Measurements from ENCODE around the gene PPFIBP1. TPM values are rescaled to one million over a fixed set of nuclear protein-coding genes. Genes with fewer than 3 reads are reported as not detected.

Gene PPFIBP1
- total and polyA plus RNA-seq, 9 donors = 61.3 to 216 (median 155) TPM

DNA sequence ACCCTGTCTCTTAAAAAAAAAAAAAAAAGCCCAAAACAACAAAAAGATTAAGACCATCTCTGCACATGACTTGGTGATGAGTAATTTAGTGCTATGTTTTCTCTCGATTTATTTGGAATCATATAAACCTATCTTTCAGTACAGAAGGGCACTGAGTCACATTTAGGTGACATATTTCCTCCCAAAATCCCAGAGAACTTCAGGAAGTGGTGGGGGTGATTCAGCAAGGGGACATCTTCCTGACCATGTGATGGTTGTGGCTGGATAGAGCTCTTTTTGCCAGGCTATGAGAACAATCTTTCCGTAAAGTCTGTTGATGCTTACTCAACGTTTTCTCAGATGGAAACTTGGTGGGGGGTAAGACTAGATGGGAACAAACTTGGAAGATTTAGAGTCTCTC, 50.0 kb downstream of the PPFIBP1 start:
- no peak for DNase-seq
- Histone ChIP-seq H3K36me3 (no peaks in the 10 kb centered on the region), H3K27me3 (no peaks in the 10 kb centered on the region), H3K9me3 (no peaks in the 10 kb centered on the region), H3K27ac (no peak overlapping the region), H3K4me1 (ENCODE audit: insufficient read depth) (peaks cover 3% of the 10 kb centered on the region), H3K4me3 (no peak overlapping the region)
- TF ChIP-seq POLR2A (IDR thresholded peaks at IDR 0.05) = no peak
- no peak for TF ChIP-seq EP300 (IDR thresholded peaks at IDR 0.05)
- TF ChIP-seq, protein P1, sequence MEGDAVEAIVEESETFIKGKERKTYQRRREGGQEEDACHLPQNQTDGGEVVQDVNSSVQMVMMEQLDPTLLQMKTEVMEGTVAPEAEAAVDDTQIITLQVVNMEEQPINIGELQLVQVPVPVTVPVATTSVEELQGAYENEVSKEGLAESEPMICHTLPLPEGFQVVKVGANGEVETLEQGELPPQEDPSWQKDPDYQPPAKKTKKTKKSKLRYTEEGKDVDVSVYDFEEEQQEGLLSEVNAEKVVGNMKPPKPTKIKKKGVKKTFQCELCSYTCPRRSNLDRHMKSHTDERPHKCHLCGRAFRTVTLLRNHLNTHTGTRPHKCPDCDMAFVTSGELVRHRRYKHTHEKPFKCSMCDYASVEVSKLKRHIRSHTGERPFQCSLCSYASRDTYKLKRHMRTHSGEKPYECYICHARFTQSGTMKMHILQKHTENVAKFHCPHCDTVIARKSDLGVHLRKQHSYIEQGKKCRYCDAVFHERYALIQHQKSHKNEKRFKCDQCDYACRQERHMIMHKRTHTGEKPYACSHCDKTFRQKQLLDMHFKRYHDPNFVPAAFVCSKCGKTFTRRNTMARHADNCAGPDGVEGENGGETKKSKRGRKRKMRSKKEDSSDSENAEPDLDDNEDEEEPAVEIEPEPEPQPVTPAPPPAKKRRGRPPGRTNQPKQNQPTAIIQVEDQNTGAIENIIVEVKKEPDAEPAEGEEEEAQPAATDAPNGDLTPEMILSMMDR (IDR thresholded peaks at IDR 0.05) = no peak
- 56 to 71% (median 64%) methylated on average over 3 of the region's 3 CpGs for WGBS, 3 donors
- intact Hi-C loops (cut with DNase I) = no loop called here

DNA sequence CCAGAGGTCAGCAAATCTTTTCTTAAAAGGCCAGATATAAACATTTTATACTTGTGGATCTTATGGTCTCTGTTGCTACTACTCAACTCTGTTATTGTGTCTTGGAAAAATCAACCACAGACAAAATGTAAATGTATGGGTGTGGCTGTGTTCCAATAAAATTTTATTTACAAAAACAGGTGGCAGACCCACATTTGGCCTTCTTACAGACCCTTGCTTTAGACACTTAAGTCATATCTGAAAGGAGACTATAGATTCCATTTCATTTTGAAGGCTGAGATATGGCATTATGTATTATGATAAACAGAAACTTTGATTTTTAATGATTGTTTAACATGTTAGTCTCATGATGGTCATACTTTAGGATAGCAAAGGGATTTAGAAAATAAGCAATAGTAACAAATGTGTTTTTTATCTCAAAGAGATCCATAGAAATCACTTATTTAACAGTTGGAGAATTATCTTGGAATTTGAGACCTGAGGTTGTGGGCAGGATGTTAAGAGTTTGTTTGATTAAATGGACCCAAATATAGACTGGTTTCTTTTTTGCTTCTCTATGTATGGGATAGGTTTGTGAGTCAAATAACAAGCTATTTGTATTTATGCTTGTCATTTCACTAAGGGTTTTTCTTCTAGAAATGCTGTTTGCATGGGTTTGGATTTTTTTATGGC, 51.2 kb downstream of the PPFIBP1 start:
- H3K4me1 ChIP-seq (ENCODE audit: insufficient read depth) = peaks cover 3% of the 10 kb centered on the region
- intact Hi-C loops (cut with DNase I) = loop anchor here in 1 of 4 donors (5.0 kb wide), 1 partner anchor 253 kb away; no protein-coding TSS in a partner anchor

DNA sequence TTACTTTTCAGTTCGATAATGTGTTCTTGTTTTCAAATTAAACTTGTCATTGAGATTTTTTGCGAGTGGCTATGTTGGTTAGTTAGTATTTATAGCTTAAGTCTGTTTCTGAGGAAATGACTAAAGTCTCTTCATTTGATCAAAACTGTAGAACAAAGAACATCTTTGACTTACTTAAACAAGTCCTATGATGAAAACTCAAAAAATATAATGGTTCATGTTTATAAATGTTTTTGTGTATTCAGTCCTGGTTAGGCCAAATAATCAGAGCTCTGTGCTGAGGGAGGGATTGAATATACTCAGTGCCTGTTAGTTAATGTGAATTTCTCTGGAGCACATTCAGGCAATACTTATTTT, 51.7 kb downstream of the PPFIBP1 start:
- TF ChIP-seq, protein P1 (IDR thresholded peaks at IDR 0.05) = no peak
- TF ChIP-seq EP300 (IDR thresholded peaks at IDR 0.05) (no peak), POLR2A (IDR thresholded peaks at IDR 0.05) (no peak)
- Histone ChIP-seq H3K27me3 (no peaks in the 10 kb centered on the region), H3K36me3 (no peaks in the 10 kb centered on the region), H3K4me3 (no peak overlapping the region), H3K9me3 (no peaks in the 10 kb centered on the region), H3K4me1 (ENCODE audit: insufficient read depth) (peaks cover 5% of the 10 kb centered on the region), H3K27ac (no peak overlapping the region)
- no peak for DNase-seq
- intact Hi-C loops (cut with DNase I) = loop anchor here in 1 of 4 donors (5.0 kb wide), 1 partner anchor 253 kb away; no protein-coding TSS in a partner anchor
- WGBS, 3 donors = 8 to 30% (median 8%) methylated on average over 2 of the region's 2 CpGs

More for the DNA sequence above, 51.2 kb downstream of the PPFIBP1 start:
- H3K9me3 ChIP-seq = no peaks in the 10 kb centered on the region
- no peak overlapping the region for H3K27ac ChIP-seq
- no peak overlapping the region for H3K4me3 ChIP-seq
- H3K36me3 ChIP-seq = no peaks in the 10 kb centered on the region
- H3K27me3 ChIP-seq = no peaks in the 10 kb centered on the region
- no peak for TF ChIP-seq EP300 (IDR thresholded peaks at IDR 0.05)
- TF ChIP-seq POLR2A (IDR thresholded peaks at IDR 0.05) = no peak
- TF ChIP-seq, protein P1 (IDR thresholded peaks at IDR 0.05) = no peak
- no peak for DNase-seq

DNA sequence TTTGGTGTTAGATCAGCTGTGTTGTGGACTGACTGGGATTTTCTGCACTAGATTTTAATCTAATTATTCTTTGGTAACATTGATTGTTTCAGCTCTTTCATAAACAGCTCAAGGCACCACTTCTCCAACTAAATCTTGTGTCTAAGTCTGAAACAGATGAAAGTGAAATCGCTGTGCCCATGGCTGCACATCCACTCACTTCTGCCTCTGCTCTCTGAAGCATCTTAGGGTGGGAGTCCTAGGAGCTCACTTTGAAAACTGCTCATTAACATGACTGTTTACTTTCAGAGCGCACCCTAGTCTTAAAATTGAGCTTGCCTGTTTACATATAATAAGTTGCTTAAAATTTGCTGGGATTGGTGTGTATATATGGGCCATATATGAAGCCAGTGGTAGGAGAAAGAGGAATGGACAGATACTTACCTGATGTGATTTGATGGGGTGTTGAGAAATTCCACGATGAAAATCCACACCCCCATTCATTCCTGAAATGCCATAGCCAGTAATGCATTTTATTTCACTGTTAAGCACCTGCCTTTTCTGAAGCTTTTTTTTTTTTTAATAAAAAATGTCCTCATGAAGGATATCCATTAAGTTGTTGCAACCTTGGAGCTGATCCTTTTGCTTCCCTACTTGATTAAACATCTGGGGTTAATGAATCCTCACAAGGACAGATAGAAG, 52.8 kb downstream of the PPFIBP1 start:
- Histone ChIP-seq H3K4me3 (no peak overlapping the region), H3K9me3 (no peaks in the 10 kb centered on the region), H3K27me3 (no peaks in the 10 kb centered on the region), H3K4me1 (ENCODE audit: insufficient read depth) (peaks cover 12% of the 10 kb centered on the region), H3K36me3 (no peaks in the 10 kb centered on the region), H3K27ac (no peak overlapping the region)
- TF ChIP-seq, protein P1 (IDR thresholded peaks at IDR 0.05) = no peak
- no peak for TF ChIP-seq EP300 (IDR thresholded peaks at IDR 0.05)
- no peak for TF ChIP-seq POLR2A (IDR thresholded peaks at IDR 0.05)
- WGBS, 3 donors = 66 to 74% (median 74%) methylated on average over 3 of the region's 3 CpGs
- DNase-seq = no peak
- intact Hi-C loops (cut with DNase I) = loop anchor here in 1 of 4 donors (5.0 kb wide), 1 partner anchor 255 kb away; no protein-coding TSS in a partner anchor
